Measurements from ENCODE around the gene VAV3. TPM values are rescaled to one million over a fixed set of nuclear protein-coding genes. Genes with fewer than 3 reads are reported as not detected.

The VAV3 gene
- total RNA-seq, 1 donor from 2014 or later, result 25.8 TPM

DNA sequence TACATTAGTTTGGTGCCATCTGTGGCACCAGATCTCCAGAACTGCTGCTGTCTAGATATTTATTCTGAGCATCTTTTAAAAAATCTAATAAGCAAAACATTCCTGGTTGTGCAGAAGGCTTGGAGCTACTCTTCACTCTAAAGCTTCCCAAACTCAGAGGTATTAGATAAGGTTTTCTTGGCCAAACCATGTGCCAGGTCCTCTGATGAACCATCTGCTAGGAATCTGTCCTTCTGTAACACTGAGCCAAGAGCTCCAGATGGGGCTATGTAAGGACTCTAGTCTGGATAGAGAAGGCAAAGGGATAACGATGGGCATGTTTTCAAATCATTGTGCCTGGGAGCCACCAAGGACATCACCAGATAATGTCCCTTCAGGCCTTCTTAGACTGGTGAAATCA, 413.5 kb downstream of the VAV3 start:
- H3K4me1 Mint-ChIP-seq (ENCODE audit: low read depth, unreplicated experiment), result peaks cover 3% of the 10 kb centered on the region
- H3K9me3 Mint-ChIP-seq (ENCODE audit: unreplicated experiment), result no peaks in the 10 kb centered on the region
- no peak overlapping the region for H3K4me3 Mint-ChIP-seq (ENCODE audit: unreplicated experiment)
- H3K36me3 Mint-ChIP-seq (ENCODE audit: unreplicated experiment), result no peaks in the 10 kb centered on the region
- H3K27ac Mint-ChIP-seq (ENCODE audit: unreplicated experiment), result no peak overlapping the region
- TF ChIP-seq, protein P1, sequence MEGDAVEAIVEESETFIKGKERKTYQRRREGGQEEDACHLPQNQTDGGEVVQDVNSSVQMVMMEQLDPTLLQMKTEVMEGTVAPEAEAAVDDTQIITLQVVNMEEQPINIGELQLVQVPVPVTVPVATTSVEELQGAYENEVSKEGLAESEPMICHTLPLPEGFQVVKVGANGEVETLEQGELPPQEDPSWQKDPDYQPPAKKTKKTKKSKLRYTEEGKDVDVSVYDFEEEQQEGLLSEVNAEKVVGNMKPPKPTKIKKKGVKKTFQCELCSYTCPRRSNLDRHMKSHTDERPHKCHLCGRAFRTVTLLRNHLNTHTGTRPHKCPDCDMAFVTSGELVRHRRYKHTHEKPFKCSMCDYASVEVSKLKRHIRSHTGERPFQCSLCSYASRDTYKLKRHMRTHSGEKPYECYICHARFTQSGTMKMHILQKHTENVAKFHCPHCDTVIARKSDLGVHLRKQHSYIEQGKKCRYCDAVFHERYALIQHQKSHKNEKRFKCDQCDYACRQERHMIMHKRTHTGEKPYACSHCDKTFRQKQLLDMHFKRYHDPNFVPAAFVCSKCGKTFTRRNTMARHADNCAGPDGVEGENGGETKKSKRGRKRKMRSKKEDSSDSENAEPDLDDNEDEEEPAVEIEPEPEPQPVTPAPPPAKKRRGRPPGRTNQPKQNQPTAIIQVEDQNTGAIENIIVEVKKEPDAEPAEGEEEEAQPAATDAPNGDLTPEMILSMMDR (IDR thresholded peaks at IDR 0.05; ENCODE audit: partially characterized antibody, unreplicated experiment), result no peak
- DNase-seq, result no peak
- peaks cover 1% of the 10 kb centered on the region for H3K27me3 Mint-ChIP-seq (ENCODE audit: unreplicated experiment)

DNA sequence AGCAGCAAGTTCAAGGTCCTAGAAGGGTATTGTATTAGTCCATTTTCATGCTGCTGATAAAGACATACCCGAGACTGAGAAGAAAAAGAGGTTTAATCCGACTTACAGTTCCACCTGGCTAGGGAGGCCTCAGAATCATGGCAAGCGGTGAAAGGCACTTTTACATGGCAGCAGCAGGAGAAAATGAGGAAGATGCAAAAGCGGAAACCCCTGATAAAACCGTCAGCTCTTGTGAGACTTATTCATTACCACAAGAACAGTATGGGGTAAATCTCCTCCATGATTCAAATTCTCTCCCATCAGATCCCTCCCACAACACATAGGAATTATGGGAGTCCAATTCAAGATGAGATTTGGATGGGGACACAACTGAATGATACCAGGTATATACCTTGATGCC, 414.6 kb downstream of the VAV3 start:
- no peak for DNase-seq
- no peaks in the 10 kb centered on the region for H3K9me3 Mint-ChIP-seq (ENCODE audit: unreplicated experiment)
- H3K4me3 Mint-ChIP-seq (ENCODE audit: unreplicated experiment), result no peak overlapping the region
- H3K27ac Mint-ChIP-seq (ENCODE audit: unreplicated experiment), result no peak overlapping the region
- peaks cover 3% of the 10 kb centered on the region for H3K4me1 Mint-ChIP-seq (ENCODE audit: low read depth, unreplicated experiment)
- TF ChIP-seq, protein P1 (IDR thresholded peaks at IDR 0.05; ENCODE audit: partially characterized antibody, unreplicated experiment), result no peak
- peaks cover 1% of the 10 kb centered on the region for H3K27me3 Mint-ChIP-seq (ENCODE audit: unreplicated experiment)
- H3K36me3 Mint-ChIP-seq (ENCODE audit: unreplicated experiment), result no peaks in the 10 kb centered on the region

DNA sequence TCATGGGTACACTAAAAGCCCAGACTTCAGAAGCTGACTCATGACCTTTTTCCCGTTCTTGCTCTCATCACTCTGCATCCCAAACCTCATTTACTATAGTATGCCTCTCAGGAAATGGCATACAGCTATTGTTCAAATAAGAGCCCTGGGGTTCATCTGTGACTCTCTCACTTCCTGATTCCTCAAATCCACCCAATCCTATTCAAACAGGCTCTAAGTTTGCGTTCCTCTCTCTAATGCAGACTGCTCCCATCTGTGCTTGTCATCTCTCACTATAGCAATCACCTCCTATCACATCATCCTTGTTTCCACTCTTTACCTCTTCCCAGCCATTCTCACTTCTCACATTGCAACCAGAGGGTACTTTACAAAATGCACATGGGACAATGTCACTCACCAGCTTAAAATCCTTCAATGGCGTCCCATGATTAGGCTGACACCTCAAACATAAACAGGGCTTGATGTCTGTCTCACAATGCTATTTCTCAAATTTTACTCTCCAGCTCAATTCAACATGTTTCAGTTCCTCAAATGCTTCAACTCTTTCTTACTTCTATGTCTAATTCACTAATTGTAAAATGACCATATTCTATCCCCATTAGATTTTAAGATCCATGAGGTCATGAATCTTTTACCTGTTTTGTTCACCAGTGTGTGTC, 415.7 kb downstream of the VAV3 start:
- no peaks in the 10 kb centered on the region for H3K36me3 Mint-ChIP-seq (ENCODE audit: unreplicated experiment)
- no peaks in the 10 kb centered on the region for H3K9me3 Mint-ChIP-seq (ENCODE audit: unreplicated experiment)
- no peak for DNase-seq

DNA sequence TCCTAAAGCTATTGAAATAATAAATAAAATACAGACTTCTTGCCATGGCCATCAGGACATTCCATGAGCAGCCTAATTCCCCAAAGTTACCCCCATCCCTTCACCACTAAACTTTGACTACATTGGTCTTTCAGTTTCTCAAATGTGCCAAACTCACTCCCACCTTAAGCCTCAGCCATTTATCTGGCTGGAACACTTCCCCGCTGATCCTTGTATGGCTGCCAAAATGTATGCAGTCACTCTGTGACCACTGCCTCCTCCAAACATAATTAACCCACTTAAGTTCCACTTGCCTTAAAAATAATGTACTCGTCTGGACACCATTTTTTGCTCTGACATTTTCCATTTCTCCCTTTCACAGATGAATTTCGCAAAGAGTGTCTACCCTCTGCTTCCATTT, 416.7 kb downstream of the VAV3 start:
- H3K4me3 Mint-ChIP-seq (ENCODE audit: unreplicated experiment), result no peak overlapping the region
- H3K4me1 Mint-ChIP-seq (ENCODE audit: low read depth, unreplicated experiment), result peaks cover 6% of the 10 kb centered on the region
- H3K27me3 Mint-ChIP-seq (ENCODE audit: unreplicated experiment), result peaks cover 1% of the 10 kb centered on the region
- H3K27ac Mint-ChIP-seq (ENCODE audit: unreplicated experiment), result no peak overlapping the region
- H3K36me3 Mint-ChIP-seq (ENCODE audit: unreplicated experiment), result no peaks in the 10 kb centered on the region
- no peaks in the 10 kb centered on the region for H3K9me3 Mint-ChIP-seq (ENCODE audit: unreplicated experiment)
- no peak for DNase-seq
- TF ChIP-seq, protein P1 (IDR thresholded peaks at IDR 0.05; ENCODE audit: partially characterized antibody, unreplicated experiment), result no peak

More for the DNA sequence above, 415.7 kb downstream of the VAV3 start:
- H3K4me1 Mint-ChIP-seq (ENCODE audit: low read depth, unreplicated experiment), result peaks cover 6% of the 10 kb centered on the region
- H3K27ac Mint-ChIP-seq (ENCODE audit: unreplicated experiment), result no peak overlapping the region
- TF ChIP-seq, protein P1 (IDR thresholded peaks at IDR 0.05; ENCODE audit: partially characterized antibody, unreplicated experiment), result no peak
- H3K27me3 Mint-ChIP-seq (ENCODE audit: unreplicated experiment), result peaks cover 1% of the 10 kb centered on the region
- H3K4me3 Mint-ChIP-seq (ENCODE audit: unreplicated experiment), result no peak overlapping the region

DNA sequence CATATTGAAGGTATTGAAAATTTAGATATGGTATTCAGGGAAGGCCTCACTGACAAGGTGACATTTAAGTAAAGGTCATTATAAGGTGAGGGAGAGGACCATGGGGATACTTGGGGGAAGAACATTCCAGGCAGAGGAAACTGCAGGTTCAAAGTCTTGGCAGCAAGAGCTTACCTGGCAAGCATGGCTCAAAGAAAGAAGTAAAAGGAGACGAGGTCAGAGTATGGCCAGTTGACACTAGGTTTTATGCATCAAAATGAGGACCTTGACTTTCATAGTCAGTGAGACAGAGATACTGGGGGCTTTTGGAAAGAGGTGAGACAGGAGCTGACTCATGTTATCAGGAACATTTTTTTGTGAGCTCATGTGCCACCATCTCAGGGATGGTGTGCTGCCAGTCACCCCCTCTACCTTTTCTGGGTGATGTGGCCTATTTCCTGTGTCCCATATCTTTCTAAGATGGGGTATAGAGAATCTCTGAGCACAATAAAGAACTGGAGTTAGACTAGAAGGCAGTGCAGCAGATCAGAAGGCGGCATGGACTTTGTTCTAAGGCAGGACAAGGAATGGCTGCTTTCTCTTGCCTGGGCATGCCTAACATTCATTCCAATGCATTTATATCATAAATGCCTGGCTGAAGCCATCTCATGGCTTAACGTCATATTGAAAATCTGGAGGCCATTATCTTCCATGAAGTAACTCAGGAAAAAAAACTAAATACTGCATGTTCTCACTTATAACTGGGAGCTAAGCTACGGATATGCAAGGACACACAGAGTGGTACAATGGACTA, 417.4 kb downstream of the VAV3 start:
- Mint-ChIP-seq H3K4me3 (ENCODE audit: unreplicated experiment) (no peak overlapping the region), H3K27ac (ENCODE audit: unreplicated experiment) (no peak overlapping the region), H3K36me3 (ENCODE audit: unreplicated experiment) (no peaks in the 10 kb centered on the region), H3K9me3 (ENCODE audit: unreplicated experiment) (no peaks in the 10 kb centered on the region), H3K27me3 (ENCODE audit: unreplicated experiment) (peaks cover 1% of the 10 kb centered on the region), H3K4me1 (ENCODE audit: low read depth, unreplicated experiment) (peaks cover 6% of the 10 kb centered on the region)
- no peak for DNase-seq
- TF ChIP-seq, protein P1 (IDR thresholded peaks at IDR 0.05; ENCODE audit: partially characterized antibody, unreplicated experiment), result no peak
